ENCODE results near the gene SLC40A1. TPM values are rescaled to one million over a fixed set of nuclear protein-coding genes. Genes with fewer than 3 reads are reported as not detected.

The SLC40A1 gene
- total and polyA plus RNA-seq, 2 of the 8 experiments (the other 6 are each of a cell fraction or from before 2014, with no cell fraction given): 0.03 TPM; not detected in 1

DNA sequence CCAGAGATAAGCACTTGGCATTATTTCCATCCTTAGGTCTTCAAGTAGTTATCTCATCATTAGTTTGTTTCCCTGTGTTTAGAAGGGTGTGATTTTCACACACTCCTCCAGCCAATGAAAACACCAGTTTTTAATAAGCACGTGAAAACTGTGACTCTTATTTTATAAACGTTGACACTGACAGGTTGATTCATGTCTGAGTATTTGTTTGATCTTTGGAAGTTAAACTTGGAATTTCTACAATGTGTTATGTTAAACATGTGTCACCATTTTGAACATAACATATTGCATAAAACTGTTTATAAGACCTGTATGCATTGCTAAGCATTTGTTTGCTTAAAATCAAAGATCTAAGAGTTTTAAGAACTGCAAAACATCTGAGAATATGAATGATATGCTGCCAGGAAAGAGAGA is 27.6 kb downstream of the SLC40A1 start (continued):
- TF ChIP-seq SIRT6 (IDR thresholded peaks at IDR 0.05; ENCODE audit: low read length): no peak

Measured in H1 (cell line).